ENCODE measurements around the gene MAML3.
A peak's percentile ranks its signal among the peaks of the same experiment; 100 is the strongest.

The MAML3 gene

GRCh38 chr4:140003876-140004548, 150.0 kb downstream of the MAML3 start:
- DNase-seq (ENCODE audit: low spot score) = no peak

- DNase-seq (ENCODE audit: low spot score) = no peak
Observed at GRCh38 chr4:140000232-140000631, 153.8 kb downstream of the MAML3 start.

- peak; percentile 92 for DNase-seq (ENCODE audit: low spot score)
Observed at GRCh38 chr4:139988863-139989765, 164.9 kb downstream of the MAML3 start.

- no peak for DNase-seq (ENCODE audit: low spot score)
Observed at GRCh38 chr4:139987502-139987850, 166.5 kb downstream of the MAML3 start.

GRCh38 chr4:139986689-139987501, 167.1 kb downstream of the MAML3 start:
- no peak for DNase-seq (ENCODE audit: low spot score)

GRCh38 chr4:139986106-139986505, 167.9 kb downstream of the MAML3 start:
- DNase-seq (ENCODE audit: low spot score) = no peak

- no peak for DNase-seq (ENCODE audit: low spot score)
Observed at GRCh38 chr4:139985401-139985800, 168.6 kb downstream of the MAML3 start.

GRCh38 chr4:139984471-139984870, 169.5 kb downstream of the MAML3 start:
- no peak for DNase-seq (ENCODE audit: low spot score)

- DNase-seq (ENCODE audit: low spot score) = no peak
Observed at GRCh38 chr4:139978692-139979091, 175.3 kb downstream of the MAML3 start.

- DNase-seq (ENCODE audit: low spot score) = no peak
Observed at GRCh38 chr4:139977838-139978609, 176.0 kb downstream of the MAML3 start.

- no peak for DNase-seq (ENCODE audit: low spot score)
Observed at GRCh38 chr4:139975830-139976272, 178.1 kb downstream of the MAML3 start.

- DNase-seq (ENCODE audit: low spot score) = no peak
Observed at GRCh38 chr4:139973616-139974015, 180.4 kb downstream of the MAML3 start.

- DNase-seq (ENCODE audit: low spot score) = no peak
Observed at GRCh38 chr4:139973015-139973414, 181.0 kb downstream of the MAML3 start.

GRCh38 chr4:139972305-139972704, 181.7 kb downstream of the MAML3 start:
- no peak for DNase-seq (ENCODE audit: low spot score)

GRCh38 chr4:139971111-139971510, 182.9 kb downstream of the MAML3 start:
- DNase-seq (ENCODE audit: low spot score) = no peak

- no peak for DNase-seq (ENCODE audit: low spot score)
Observed at GRCh38 chr4:139969635-139970266, 184.2 kb downstream of the MAML3 start.

- no peak for DNase-seq (ENCODE audit: low spot score)
Observed at GRCh38 chr4:139968831-139969230, 185.2 kb downstream of the MAML3 start.

GRCh38 chr4:139966383-139966782, 187.6 kb downstream of the MAML3 start:
- no peak for DNase-seq (ENCODE audit: low spot score)

- no peak for DNase-seq (ENCODE audit: low spot score)
Observed at GRCh38 chr4:139965789-139966188, 188.2 kb downstream of the MAML3 start.

- no peak for DNase-seq (ENCODE audit: low spot score)
Observed at GRCh38 chr4:139963708-139964107, 190.3 kb downstream of the MAML3 start.

GRCh38 chr4:139962130-139962684, 191.8 kb downstream of the MAML3 start:
- DNase-seq (ENCODE audit: low spot score) = no peak

All from SW480 (cell line).